OCI-LY7 (cell line): ENCODE results near the gene KXD1. TPM values are rescaled to one million over a fixed set of nuclear protein-coding genes. Genes with fewer than 3 reads are reported as not detected.
A peak's percentile ranks its signal among the peaks of the same experiment; 100 is the strongest.
"Not testable (repeated sequence)": the region's sequence is repeated elsewhere in the genome, so short reads cannot be mapped to it uniquely, and the experiment has no call there.

ENCODE experiments used
- BruUV-seq: library from RNA; stranded (reverse); fragments of 400-500 nt; replicated peaks from 2 replicates; lab custom pipeline; 2021; lab: Mats Ljungman, UMichigan
- CTCF ChIA-PET: fragments of 300-600 bp; sonication (Branson Sonifier 250); formaldehyde crosslinking; loops from one replicate; lab custom pipeline; 2022; ENCODE audit warnings: antibody characterized with exemption; ENCODE audit not compliant: unreplicated experiment; lab: Charles Lee
- POLR2A ChIA-PET: fragments of 300-600 bp; sonication (Branson Sonifier 250); formaldehyde crosslinking; loops from one replicate; lab custom pipeline; 2022; ENCODE audit warnings: antibody characterized with exemption; lab: Charles Lee
- DNase-seq: peaks from one replicate; pipeline ENCODE4 v3.0.0-alpha.2; 2015; ENCODE audit warnings: low spot score
- H2AFZ ChIP-seq: fragments of 200-600 bp; sonication (generic), shearing (Covaris generic); 2 replicates; pipeline ENCODE4 v1.6.1; 2014; ENCODE audit warnings: mild to moderate bottlenecking, antibody characterized with exemption, low read length, moderate library complexity
- H3K27ac ChIP-seq: fragments of 200-600 bp; sonication (generic); 2 replicates; pipeline ENCODE4 v1.5.1; 2014; ENCODE audit warnings: mixed run types, low read depth, mild to moderate bottlenecking, moderate library complexity, low read length, inconsistent platforms; ENCODE audit not compliant: poor library complexity, severe bottlenecking
- H3K36me3 ChIP-seq: fragments of 200-600 bp; sonication (generic); 2 replicates; pipeline ENCODE4 v1.6.1; 2014; ENCODE audit warnings: mild to moderate bottlenecking, antibody characterized with exemption, low read length, moderate library complexity, mixed read lengths; ENCODE audit not compliant: insufficient read depth
- H3K4me1 ChIP-seq: fragments of 200-600 bp; sonication (generic); 2 replicates; pipeline ENCODE4 v1.5.1; 2014; ENCODE audit warnings: mild to moderate bottlenecking, low read length; ENCODE audit not compliant: insufficient read depth, poor library complexity, severe bottlenecking
- H3K4me2 ChIP-seq: fragments of 200-600 bp; sonication (generic); 2 replicates; pipeline ENCODE4 v1.6.1; 2014; ENCODE audit warnings: mild to moderate bottlenecking, low read length
- H3K4me3 ChIP-seq: fragments of 200-600 bp; sonication (generic); 2 replicates; pipeline ENCODE4 v1.5.1; 2014; ENCODE audit warnings: mild to moderate bottlenecking, low read depth, low read length; ENCODE audit not compliant: poor library complexity, severe bottlenecking
- H3K79me2 ChIP-seq: fragments of 200-600 bp; sonication (generic); 2 replicates; pipeline ENCODE4 v1.6.1; 2016; ENCODE audit warnings: low read depth, mild to moderate bottlenecking, low read length, moderate library complexity, mixed read lengths; ENCODE audit not compliant: insufficient read depth
- H3K9me2 ChIP-seq: fragments of 200-600 bp; sonication (generic); 2 replicates; pipeline ENCODE4 v1.6.1; 2016; ENCODE audit warnings: mild to moderate bottlenecking, low read length, mixed read lengths; ENCODE audit not compliant: insufficient read depth
- H3K9me3 ChIP-seq: fragments of 200-600 bp; sonication (generic); 2 replicates; pipeline ENCODE4 v1.6.1; 2014; ENCODE audit warnings: mild to moderate bottlenecking, mixed run types, low read length, mixed read lengths
- H4K20me1 ChIP-seq: fragments of 200-600 bp; sonication (generic); 2 replicates; pipeline ENCODE4 v1.6.1; 2014; ENCODE audit warnings: mild to moderate bottlenecking, antibody characterized with exemption, low read length, moderate library complexity, mixed read lengths; ENCODE audit not compliant: insufficient read depth
- EZH2phosphoT487 ChIP-seq: fragments of 200-600 bp; sonication (generic); IDR thresholded peaks from 2 replicates; pipeline ENCODE4 v1.6.1; 2018; ENCODE audit warnings: low read depth, borderline replicate concordance, mild to moderate bottlenecking, mixed run types, antibody characterized with exemption, low read length, moderate library complexity, mixed read lengths
- intact Hi-C: fragments of 100-400 bp; cut with micrococcal nuclease; formaldehyde crosslinking; loops from one replicate; pipeline ENCODE4 v1.10.0; 2022; ENCODE audit not compliant: unreplicated experiment
- total RNA-seq, 2 experiments: library from RNA; depleted of rRNA in 1 of 2; stranded (reverse); fragments of >200 nt in 1 of 2; shearing (Covaris generic) in 1 of 2; gene quantifications; 2 replicates each; pipeline ENCODE4 v1.2.3, GENCODE V29; 2014 to 2022
- TF ChIP-seq, protein P1 (sequence below): fragments of 200-600 bp; sonication (generic); conservative IDR thresholded peaks from 2 replicates; pipeline ENCODE4 v1.5.1; 2014; ENCODE audit warnings: mild to moderate bottlenecking, antibody characterized with exemption, low read length, moderate library complexity, mixed read lengths

KXD1 gene
- total RNA-seq, 2 experiments from 2014 or later = 96.7 to 99.8 TPM

DNA sequence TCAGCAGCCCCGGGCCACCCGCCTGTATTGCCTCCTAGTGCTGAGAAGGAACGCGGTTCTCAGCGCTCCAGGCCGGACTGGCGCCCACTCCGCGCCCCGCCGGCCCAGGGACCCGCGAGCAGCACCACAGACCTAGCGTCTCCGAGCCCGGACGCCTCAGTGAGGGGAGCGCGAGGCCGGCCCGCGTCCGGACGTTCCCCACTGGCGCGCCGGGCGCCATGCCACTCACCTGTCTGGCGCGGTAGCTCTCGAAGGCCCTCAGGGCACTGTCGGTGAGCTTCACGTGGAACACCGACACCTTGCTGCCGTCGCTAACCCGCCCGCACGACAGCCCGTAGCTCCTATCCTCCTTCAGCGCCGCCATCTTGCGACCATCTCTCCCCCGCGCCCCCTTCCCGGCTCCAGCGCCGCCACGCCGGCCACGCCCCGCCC lies 36.0 kb upstream of the KXD1 start, which contains the start of gene ELL:
ELL (minus strand) TSS at position 379 of the 432 bp plus-strand sequence; CDS start at position 364, 15 bp downstream.
- Histone ChIP-seq H3K36me3 (no peaks in the 10 kb centered on the region), H3K4me2 (peak within 1 kb of the TSS; percentile 90), H4K20me1 (no peaks in the 10 kb centered on the region), H3K4me3 (peak within 1 kb of the TSS; percentile 92), H2AFZ (peak within 1 kb of the TSS; percentile 29), H3K9me3 (no peaks in the 10 kb centered on the region), H3K9me2 (no peaks in the 10 kb centered on the region), H3K4me1 (peaks cover 17% of the 10 kb centered on the region), H3K79me2 (peaks cover 48% of the 10 kb centered on the region), H3K27ac (peak within 1 kb of the TSS; percentile 52)
- TF ChIP-seq EZH2phosphoT487 = no peak
- TF ChIP-seq, protein P1, sequence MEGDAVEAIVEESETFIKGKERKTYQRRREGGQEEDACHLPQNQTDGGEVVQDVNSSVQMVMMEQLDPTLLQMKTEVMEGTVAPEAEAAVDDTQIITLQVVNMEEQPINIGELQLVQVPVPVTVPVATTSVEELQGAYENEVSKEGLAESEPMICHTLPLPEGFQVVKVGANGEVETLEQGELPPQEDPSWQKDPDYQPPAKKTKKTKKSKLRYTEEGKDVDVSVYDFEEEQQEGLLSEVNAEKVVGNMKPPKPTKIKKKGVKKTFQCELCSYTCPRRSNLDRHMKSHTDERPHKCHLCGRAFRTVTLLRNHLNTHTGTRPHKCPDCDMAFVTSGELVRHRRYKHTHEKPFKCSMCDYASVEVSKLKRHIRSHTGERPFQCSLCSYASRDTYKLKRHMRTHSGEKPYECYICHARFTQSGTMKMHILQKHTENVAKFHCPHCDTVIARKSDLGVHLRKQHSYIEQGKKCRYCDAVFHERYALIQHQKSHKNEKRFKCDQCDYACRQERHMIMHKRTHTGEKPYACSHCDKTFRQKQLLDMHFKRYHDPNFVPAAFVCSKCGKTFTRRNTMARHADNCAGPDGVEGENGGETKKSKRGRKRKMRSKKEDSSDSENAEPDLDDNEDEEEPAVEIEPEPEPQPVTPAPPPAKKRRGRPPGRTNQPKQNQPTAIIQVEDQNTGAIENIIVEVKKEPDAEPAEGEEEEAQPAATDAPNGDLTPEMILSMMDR = no peak
- intact Hi-C loops = loop anchor here (1.0 to 10.0 kb wide), 7 partner anchors 22 to 997 kb away; partner anchors contain the start of genes FKBP8, KXD1 and UBA52
- ChIA-PET POLR2A (interaction anchor here (0.6 to 3.1 kb wide), 6 partner anchors 9 to 117 kb away, joined by 3 to 8 read pairs (median 3); partner anchors contain the start of gene FKBP8), CTCF (interaction anchor here (0.6 to 1.4 kb wide), 3 partner anchors 21 to 33 kb away, joined by 3 to 4 read pairs (median 3); partner anchors contain the start of gene FKBP8)
- BruUV-seq = no TSS peak
- DNase-seq = no peak

- Histone ChIP-seq H3K9me2 (no peaks in the 10 kb centered on the region), H3K4me2 (peak overlapping the region; percentile 31; the same call in 1 of the 2 replicates), H3K4me3 (peak overlapping the region; percentile 92), H3K27ac (peak overlapping the region; percentile 52), H3K36me3 (no peaks in the 10 kb centered on the region), H3K4me1 (peaks cover 17% of the 10 kb centered on the region), H2AFZ (peak overlapping the region; percentile 29; the same call in 1 of the 2 replicates), H3K79me2 (peaks cover 42% of the 10 kb centered on the region), H3K9me3 (no peaks in the 10 kb centered on the region), H4K20me1 (no peaks in the 10 kb centered on the region)
- no TSS peak for BruUV-seq
- ChIA-PET CTCF (interaction anchor here (0.6 to 1.4 kb wide), 3 partner anchors 22 to 67 kb away, joined by 3 to 4 read pairs (median 4); partner anchors contain the start of genes FKBP8 and REX1BD), POLR2A (interaction anchor here (0.7 to 3.1 kb wide), 7 partner anchors 8 to 90 kb away, joined by 3 to 8 read pairs (median 3); partner anchors contain the start of genes FKBP8 and UBA52)
- intact Hi-C loops = loop anchor here (1.0 to 10.0 kb wide), 7 partner anchors 21 to 997 kb away; partner anchors contain the start of genes FKBP8, KXD1 and UBA52
- TF ChIP-seq, protein P1 = no peak
- TF ChIP-seq EZH2phosphoT487 = no peak
- DNase-seq = peak; percentile 100
Observed at GRCh38 chr19:18522124-18522861, 35.4 kb upstream of the KXD1 start.

DNA sequence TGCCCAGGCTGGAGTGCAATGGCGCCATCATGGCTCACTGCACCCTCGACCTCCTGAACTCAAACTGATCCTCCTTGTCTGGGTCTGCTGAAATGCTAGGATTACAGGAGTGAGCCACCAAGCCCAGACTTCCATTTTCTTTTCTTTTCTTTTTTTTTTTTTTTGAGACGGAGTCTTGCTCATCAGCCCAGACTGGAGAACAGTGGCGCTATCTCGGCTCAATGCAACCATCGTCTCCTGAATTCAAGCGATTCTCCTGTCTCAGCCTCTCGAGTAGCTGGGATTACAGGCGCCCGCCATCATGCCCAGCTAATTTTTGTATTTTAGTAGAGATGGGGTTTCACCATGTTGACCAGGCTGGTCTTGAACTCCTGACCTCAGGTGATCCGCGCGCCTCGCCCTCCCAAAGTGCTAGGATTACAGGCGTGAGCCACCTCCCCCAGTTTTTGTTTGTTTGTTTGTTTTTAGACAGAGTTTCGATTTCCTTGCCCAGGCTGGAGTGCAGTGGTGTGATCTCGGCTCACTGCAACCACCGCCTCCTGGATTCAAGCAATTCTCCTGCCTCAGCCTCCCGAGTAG lies 34.7 kb upstream of the KXD1 start:
- POLR2A ChIA-PET = interaction anchor here (1.0 to 3.1 kb wide), 3 partner anchors 13 to 48 kb away, joined by 3 to 8 read pairs (median 7); partner anchors contain the start of genes FKBP8 and UBA52
- Histone ChIP-seq H3K4me2 (peak overlapping the region; percentile 31; the same call in 1 of the 2 replicates), H3K4me3 (peak overlapping the region; percentile 42), H3K4me1 (peaks cover 17% of the 10 kb centered on the region), H3K79me2 (peaks cover 35% of the 10 kb centered on the region), H2AFZ (peak overlapping the region; percentile 29; the same call in 1 of the 2 replicates)
- DNase-seq, H3K9me2 ChIP-seq, H3K36me3 ChIP-seq, H4K20me1 ChIP-seq, H3K9me3 ChIP-seq, H3K27ac ChIP-seq, BruUV-seq: not testable (repeated sequence)
- intact Hi-C loops = loop anchor here (1.0 to 10.0 kb wide), 7 partner anchors 20 to 998 kb away; partner anchors contain the start of genes FKBP8, KXD1 and UBA52
- CTCF ChIA-PET = interaction anchor here (0.7 to 1.4 kb wide), 2 partner anchors 21 to 66 kb away, joined by 4 read pairs; partner anchors contain the start of genes FKBP8 and REX1BD
